ENCODE data around the gene ZSWIM4.

DNA sequence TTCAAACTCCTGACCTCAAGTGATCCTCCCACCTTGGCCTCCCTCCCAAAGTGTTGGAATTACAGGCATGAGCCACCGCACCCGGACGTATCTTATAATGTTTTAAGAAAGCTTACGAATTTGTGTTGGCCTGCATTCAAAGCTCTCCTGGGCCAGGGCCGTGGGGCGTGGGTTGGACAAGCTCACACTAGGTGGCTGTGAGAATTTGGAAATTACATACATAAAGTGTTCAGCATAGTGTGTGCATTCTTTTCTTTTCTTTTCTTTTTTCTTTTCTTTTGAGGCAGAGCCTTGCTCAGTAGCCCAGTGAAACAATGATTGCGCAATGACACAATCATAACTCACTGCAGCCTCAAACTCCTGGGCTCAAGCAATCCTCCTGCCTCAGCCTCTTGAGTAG, 2.6 kb downstream of the ZSWIM4 start:
- TF ChIP-seq ZSCAN20 (CRISPR knock-in tag; IDR thresholded peaks at IDR 0.05; ENCODE audit: borderline replicate concordance): no peak
- TF ChIP-seq HDAC2 (CRISPR knock-in tag; IDR thresholded peaks at IDR 0.05): no peak
